GM19455 (cell line): ENCODE measurements around the gene CAP1.

Source experiments
- ATAC-seq: cut with Tn5 transposase; IDR thresholded peaks from one replicate; pipeline ENCODE4 v1.9.1; 2021; ENCODE audit not compliant: unreplicated experiment

Gene CAP1

GRCh38 chr1:40094466-40095110 is 54.1 kb downstream of the CAP1 start:
- ATAC-seq: no peak

- no peak for ATAC-seq
These were observed 55.3 kb downstream of the CAP1 start for GRCh38 chr1:40095806-40096205.

GRCh38 chr1:40096646-40096976 is 56.1 kb downstream of the CAP1 start:
- peak; percentile 23 for ATAC-seq

GRCh38 chr1:40096977-40097782 is 56.7 kb downstream of the CAP1 start, which contains the start of gene PPT1:
PPT1 (minus strand) TSS chr1:40097252; CDS start chr1:40097238, 14 bp downstream.
- ATAC-seq: peak; percentile 94

- ATAC-seq: no peak
These were observed 61.5 kb downstream of the CAP1 start for GRCh38 chr1:40102038-40102437.

GRCh38 chr1:40102896-40103295 is 62.4 kb downstream of the CAP1 start:
- ATAC-seq: no peak

- ATAC-seq: no peak
These were observed 64.5 kb downstream of the CAP1 start for GRCh38 chr1:40105028-40105427.

GRCh38 chr1:40107290-40107959 is 66.9 kb downstream of the CAP1 start:
- ATAC-seq: no peak

- ATAC-seq: no peak
These were observed 69.9 kb downstream of the CAP1 start for GRCh38 chr1:40110389-40110788.

GRCh38 chr1:40114400-40114799 is 73.9 kb downstream of the CAP1 start:
- no peak for ATAC-seq

- no peak for ATAC-seq
These were observed 79.6 kb downstream of the CAP1 start for GRCh38 chr1:40120128-40120527.
